DND-41 (cell line): ENCODE results near the gene ARID5A.

Source experiments
- CTCF ChIP-seq: IDR thresholded peaks from 2 replicates; pipeline ENCODE4 v1.5.1; 2012; ENCODE audit warnings: borderline replicate concordance, low read length, moderate library complexity, mild to moderate bottlenecking; ENCODE audit not compliant: poor library complexity, severe bottlenecking; ENCODE audit errors: extremely low read depth
- EZH2 ChIP-seq: IDR thresholded peaks from 3 replicates; pipeline ENCODE4 v1.6.1; 2012; ENCODE audit warnings: borderline replicate concordance, low read depth, mild to moderate bottlenecking, moderate library complexity, low read length, inconsistent platforms; ENCODE audit not compliant: severe bottlenecking

GRCh38 chr2:96491860-96492497 lies 44.6 kb upstream of the ARID5A start:
- TF ChIP-seq CTCF (no peak), EZH2 (no peak)
